HEK293 (cell line): ENCODE measurements around the gene RSPH1.

ENCODE experiments used
- CTCF ChIA-PET: fragments of 350-600 bp; formaldehyde crosslinking; extraction: SDS; loops from one replicate; lab custom pipeline; 2021; ENCODE audit warnings: antibody characterized with exemption; lab: Yijun Ruan, JAX
- POLR2A ChIA-PET: fragments of 300-600 bp; formaldehyde crosslinking; extraction: SDS; loops from one replicate; lab custom pipeline; 2020; ENCODE audit warnings: antibody characterized with exemption, inconsistent platforms; lab: Yijun Ruan, JAX
- H3K27ac ChIP-seq: fragments of 200-500 bp; sonication (Bioruptor generic); 2 replicates; pipeline ENCODE4 v1.5.1; 2014; ENCODE audit warnings: low read depth, low read length, control low read depth, inconsistent platforms; ENCODE audit errors: extremely low read depth
- H3K36me3 ChIP-seq, 2 experiments: fragments of 200-500 bp in 1 of 2; sonication (Bioruptor generic) in 1 of 2; 1 replicate in 1 of 2; 2 replicates in 1 of 2; pipeline ENCODE4 v1.5.1; 2014 to 2017; ENCODE audit warnings: inconsistent platforms in 2 of 2, low read length in 2 of 2; ENCODE audit not compliant: control insufficient read depth in 2 of 2, insufficient read depth in 1 of 2
- H3K4me1 ChIP-seq: fragments of 200-500 bp; sonication (Bioruptor generic); 2 replicates; pipeline ENCODE4 v1.5.1; 2014; ENCODE audit warnings: mild to moderate bottlenecking, low read length, inconsistent platforms; ENCODE audit not compliant: control insufficient read depth, insufficient read depth
- H3K4me3 ChIP-seq: 2 replicates; pipeline ENCODE4 v1.5.1; 2011; ENCODE audit warnings: low read depth, mild to moderate bottlenecking, control low read depth, low read length, moderate library complexity
- H3K9me3 ChIP-seq: fragments of 200-500 bp; sonication (Bioruptor generic); 2 replicates; pipeline ENCODE4 v1.5.1; 2014; ENCODE audit warnings: low read depth, low read length, inconsistent platforms; ENCODE audit not compliant: control insufficient read depth, insufficient read depth
- EGR2 ChIP-seq: fragments of 450-650 bp; formaldehyde crosslinking; IDR thresholded peaks from 2 replicates; pipeline ENCODE4 v1.5.1; 2016; ENCODE audit warnings: low read depth, missing biosample characterization, missing genetic modification characterization
- IKZF3 ChIP-seq: fragments of 450-650 bp; IDR thresholded peaks from 2 replicates; pipeline ENCODE4 v1.5.0; 2018; ENCODE audit warnings: missing biosample characterization, mild to moderate bottlenecking, missing genetic modification characterization, moderate library complexity
- KLF17 ChIP-seq: fragments of 450-650 bp; formaldehyde crosslinking; IDR thresholded peaks from 2 replicates; pipeline ENCODE4 v1.5.1; 2016; ENCODE audit warnings: missing biosample characterization, missing genetic modification characterization
- OVOL3 ChIP-seq: fragments of 450-650 bp; formaldehyde crosslinking; IDR thresholded peaks from 2 replicates; pipeline ENCODE4 v1.5.1; 2016; ENCODE audit warnings: missing biosample characterization, missing genetic modification characterization
- PRDM1 ChIP-seq: fragments of 450-650 bp; formaldehyde crosslinking; IDR thresholded peaks from 2 replicates; pipeline ENCODE4; 2016; ENCODE audit warnings: missing biosample characterization, missing genetic modification characterization
- REPIN1 ChIP-seq: fragments of 450-650 bp; formaldehyde crosslinking; IDR thresholded peaks from 2 replicates; pipeline ENCODE4 v1.5.1; 2017; ENCODE audit warnings: missing biosample characterization, missing genetic modification characterization, low read depth
- WT1 ChIP-seq: fragments of 450-650 bp; formaldehyde crosslinking; IDR thresholded peaks from 2 replicates; pipeline ENCODE4 v1.5.1; 2016; ENCODE audit warnings: missing biosample characterization, missing genetic modification characterization
- ZBTB17 ChIP-seq: fragments of 450-650 bp; formaldehyde crosslinking; IDR thresholded peaks from 2 replicates; pipeline ENCODE4 v1.5.1; 2016; ENCODE audit warnings: missing biosample characterization, missing genetic modification characterization
- ZBTB20 ChIP-seq: fragments of 450-650 bp; formaldehyde crosslinking; IDR thresholded peaks from 2 replicates; pipeline ENCODE4 v1.5.1; 2016; ENCODE audit warnings: missing biosample characterization, missing genetic modification characterization
- ZBTB48 ChIP-seq: fragments of 450-650 bp; formaldehyde crosslinking; IDR thresholded peaks from 2 replicates; pipeline ENCODE4 v1.5.1; 2016; ENCODE audit warnings: missing biosample characterization, missing genetic modification characterization
- ZEB2 ChIP-seq: fragments of 450-650 bp; formaldehyde crosslinking; IDR thresholded peaks from 2 replicates; pipeline ENCODE4 v1.5.1; 2016; ENCODE audit warnings: missing biosample characterization, missing genetic modification characterization
- ZFP41 ChIP-seq: fragments of 450-650 bp; formaldehyde crosslinking; IDR thresholded peaks from 2 replicates; pipeline ENCODE4 v1.5.1; 2016; ENCODE audit warnings: missing biosample characterization, missing genetic modification characterization, borderline replicate concordance
- ZIC2 ChIP-seq: fragments of 450-650 bp; formaldehyde crosslinking; IDR thresholded peaks from 2 replicates; pipeline ENCODE4 v1.5.1; 2016; ENCODE audit warnings: missing biosample characterization, missing genetic modification characterization
- ZNF202 ChIP-seq: fragments of 450-650 bp; formaldehyde crosslinking; IDR thresholded peaks from 2 replicates; pipeline ENCODE4 v1.5.1; 2016; ENCODE audit warnings: missing biosample characterization, missing genetic modification characterization, borderline replicate concordance
- ZNF391 ChIP-seq: fragments of 450-650 bp; formaldehyde crosslinking; IDR thresholded peaks from 2 replicates; pipeline ENCODE4 v1.5.1; 2016; ENCODE audit warnings: low read depth, missing biosample characterization, missing genetic modification characterization, borderline replicate concordance
- ZNF398 ChIP-seq: fragments of 450-650 bp; formaldehyde crosslinking; IDR thresholded peaks from 2 replicates; pipeline ENCODE4 v1.5.1; 2017; ENCODE audit warnings: missing biosample characterization, missing genetic modification characterization
- ZNF521 ChIP-seq: fragments of 450-650 bp; formaldehyde crosslinking; IDR thresholded peaks from 2 replicates; pipeline ENCODE4 v1.5.1; 2017; ENCODE audit warnings: missing biosample characterization, mild to moderate bottlenecking, missing genetic modification characterization
- ZNF555 ChIP-seq: fragments of 450-650 bp; formaldehyde crosslinking; conservative IDR thresholded peaks from 2 replicates; pipeline ENCODE4 v1.5.1; 2017; ENCODE audit warnings: missing biosample characterization, mild to moderate bottlenecking, missing genetic modification characterization, inconsistent platforms
- ZNF600 ChIP-seq: fragments of 450-650 bp; formaldehyde crosslinking; IDR thresholded peaks from 2 replicates; pipeline ENCODE4 v1.5.1; 2016; ENCODE audit warnings: missing biosample characterization, missing genetic modification characterization
- ZNF624 ChIP-seq: fragments of 450-650 bp; formaldehyde crosslinking; IDR thresholded peaks from 2 replicates; pipeline ENCODE4 v1.5.1; 2017; ENCODE audit warnings: missing biosample characterization, missing genetic modification characterization
- ZNF639 ChIP-seq: fragments of 450-650 bp; formaldehyde crosslinking; IDR thresholded peaks from 2 replicates; pipeline ENCODE4 v1.5.1; 2016; ENCODE audit warnings: missing biosample characterization, missing genetic modification characterization
- ZNF664 ChIP-seq: fragments of 450-650 bp; formaldehyde crosslinking; IDR thresholded peaks from 2 replicates; pipeline ENCODE4 v1.5.1; 2016; ENCODE audit warnings: missing biosample characterization, missing genetic modification characterization
- ZSCAN23 ChIP-seq: fragments of 450-650 bp; formaldehyde crosslinking; IDR thresholded peaks from 2 replicates; pipeline ENCODE4 v1.5.1; 2016; ENCODE audit warnings: missing biosample characterization, missing genetic modification characterization
- ZSCAN5A ChIP-seq: fragments of 450-650 bp; formaldehyde crosslinking; IDR thresholded peaks from 2 replicates; pipeline ENCODE4 v1.5.1; 2016; ENCODE audit warnings: missing biosample characterization, missing genetic modification characterization
- ZXDB ChIP-seq: fragments of 450-650 bp; formaldehyde crosslinking; IDR thresholded peaks from 2 replicates; pipeline ENCODE4 v1.5.1; 2016; ENCODE audit warnings: missing biosample characterization, missing genetic modification characterization

The RSPH1 gene

GRCh38 chr21:42496839-42497202 is 797 bp upstream of the RSPH1 start:
- POLR2A ChIA-PET = no interaction called here
- Histone ChIP-seq H3K4me3 (peak overlapping the region; percentile 43), H3K9me3 (no peaks in the 10 kb centered on the region), H3K36me3 (no peaks in the 10 kb centered on the region), H3K27ac (no peak overlapping the region; the same call in 1 of the 2 replicates), H3K4me1 (no peaks in the 10 kb centered on the region)
- CTCF ChIA-PET = interaction anchor here (3.3 kb wide), 1 partner anchor 16 kb away, joined by 17 read pairs; the partner anchor contains the start of gene SLC37A1
- TF ChIP-seq KLF17 (tag by site-specific recombination) (0 out of 2 replicates have a peak, but pooled peaks have one; percentile 0), ZNF391 (no peak), ZNF521 (tag by site-specific recombination) (no peak), ZNF664 (tag by site-specific recombination) (no peak), ZBTB17 (tag by site-specific recombination) (0 out of 2 replicates have a peak, but pooled peaks have one; percentile 25), ZFP41 (tag by site-specific recombination) (no peak), ZIC2 (peak; percentile 21; the same call in 1 of the 2 replicates), REPIN1 (tag by site-specific recombination) (no peak), EGR2 (tag by site-specific recombination) (peak; percentile 6; the same call in 1 of the 2 replicates)

GRCh38 chr21:42495765-42496119 is 282 bp downstream of the RSPH1 start:
- ChIA-PET POLR2A (no interaction called here), CTCF (interaction anchor here (0.6 to 1.4 kb wide), 2 partner anchors 28 to 314 kb away, joined by 4 to 5 read pairs; no protein-coding TSS in a partner anchor)
- Histone ChIP-seq H3K27ac (no peak overlapping the region), H3K4me3 (peak overlapping the region; percentile 55), H3K9me3 (no peaks in the 10 kb centered on the region), H3K4me1 (no peaks in the 10 kb centered on the region), H3K36me3 (no peaks in the 10 kb centered on the region)
- TF ChIP-seq KLF17 (tag by site-specific recombination) = peak; percentile 72
- peak; percentile 36; the same call in 1 of the 2 replicates for TF ChIP-seq ZSCAN5A (tag by site-specific recombination)
- TF ChIP-seq ZBTB48 (tag by site-specific recombination) = peak; percentile 44; the same call in 1 of the 2 replicates
- peak; percentile 70; the same call in 1 of the 2 replicates for TF ChIP-seq ZBTB20
- no peak for TF ChIP-seq ZNF555
- peak; percentile 11; the same call in 1 of the 2 replicates for TF ChIP-seq ZXDB (tag by site-specific recombination)
- TF ChIP-seq ZSCAN23 = 0 out of 2 replicates have a peak, but pooled peaks have one; percentile 15
- TF ChIP-seq OVOL3 = no peak
- TF ChIP-seq ZEB2 (tag by site-specific recombination) = peak; percentile 59
- peak; percentile 80 for TF ChIP-seq PRDM1
- TF ChIP-seq ZNF624 (tag by site-specific recombination) = no peak
- 0 out of 2 replicates have a peak, but pooled peaks have one; percentile 1 for TF ChIP-seq IKZF3 (tag by site-specific recombination)
- 0 out of 2 replicates have a peak, but pooled peaks have one; percentile 57 for TF ChIP-seq ZNF639
- peak; percentile 56; the same call in 1 of the 2 replicates for TF ChIP-seq ZIC2
- TF ChIP-seq ZNF398 = peak; percentile 73
- TF ChIP-seq ZNF600 (tag by site-specific recombination) = peak; percentile 94
- TF ChIP-seq WT1 (tag by site-specific recombination) = 0 out of 2 replicates have a peak, but pooled peaks have one; percentile 18
- no peak for TF ChIP-seq ZNF202
